Esophagus (tissue), 2 donors: ENCODE measurements around the gene PARP16. TPM values are rescaled to one million over a fixed set of nuclear protein-coding genes. Genes with fewer than 3 reads are reported as not detected.

Experiments used
- H3K27ac ChIP-seq, 2 donors: one replicate each; pipeline ENCODE4 v1.5.1; 2013; ENCODE audit warnings: low read depth in 2 of 2, mild to moderate bottlenecking in 2 of 2, inconsistent platforms in 1 of 2, low read length in 1 of 2, moderate library complexity in 1 of 2
- H3K27me3 ChIP-seq, 2 donors: one replicate each; pipeline ENCODE4 v1.6.1; 2013; ENCODE audit warnings: low read length in 2 of 2, control low read depth in 1 of 2, mild to moderate bottlenecking in 1 of 2; ENCODE audit not compliant: insufficient read depth in 2 of 2, control insufficient read depth in 1 of 2
- H3K36me3 ChIP-seq, 2 donors: one replicate each; pipeline ENCODE4 v1.6.1; 2013; ENCODE audit warnings: low read length in 1 of 2; ENCODE audit not compliant: control insufficient read depth in 2 of 2, insufficient read depth in 2 of 2
- H3K4me1 ChIP-seq, 2 donors: one replicate each; pipeline ENCODE4 v1.6.1; 2013; ENCODE audit warnings: low read length in 1 of 2; ENCODE audit not compliant: control insufficient read depth in 2 of 2, insufficient read depth in 2 of 2
- H3K4me3 ChIP-seq, 2 donors: one replicate each; pipeline ENCODE4 v1.5.1; 2013; ENCODE audit warnings: low read length in 2 of 2, mild to moderate bottlenecking in 2 of 2, low read depth in 1 of 2, moderate library complexity in 1 of 2
- H3K9me3 ChIP-seq, 2 donors: one replicate each; pipeline ENCODE4 v1.6.1; 2013; ENCODE audit warnings: mild to moderate bottlenecking in 2 of 2, low read depth in 1 of 2, low read length in 1 of 2, moderate library complexity in 1 of 2; ENCODE audit not compliant: control insufficient read depth in 2 of 2, insufficient read depth in 1 of 2
- WGBS, 2 donors: extraction: QIAGEN DNeasy Blood & Tissue Kit; methylation state at CpG; one replicate each; pipeline ENCODE4 v1.1.7; 2013; 5-methylcytosine and 5-hydroxymethylcytosine counted together
- polyA plus RNA-seq, 2 donors: library from polyadenylated mRNA; stranded (reverse); fragments of 200-250 nt; gene quantifications; one replicate each; pipeline ENCODE4 v1.2.3, GENCODE V29; 2013
- donor health status: healthy with polysubstance abuse.
- donor health status: Bipolar disorder and iron deficiency.

The PARP16 gene
- polyA plus RNA-seq, 2 donors, result 4.5 to 5.6 TPM

- H3K4me1 ChIP-seq, result no peaks in the 10 kb centered on the region
- no peaks in the 10 kb centered on the region for H3K9me3 ChIP-seq
- no peak overlapping the region for H3K4me3 ChIP-seq
- no peaks in the 10 kb centered on the region for H3K27me3 ChIP-seq
- WGBS, 2 donors, result 41 to 46% methylated on average over 3 of the region's 3 CpGs
- no peaks in the 10 kb centered on the region for H3K36me3 ChIP-seq
- H3K27ac ChIP-seq, result no peak overlapping the region
Observed at GRCh38 chr15:65311760-65312159, 25.1 kb upstream of the PARP16 start.

- no peaks in the 10 kb centered on the region for H3K36me3 ChIP-seq
- 86% methylated on average over 10 of the region's 10 CpGs for WGBS, 2 donors
- no peaks in the 10 kb centered on the region for H3K4me1 ChIP-seq
- no peak overlapping the region for H3K27ac ChIP-seq
- no peaks in the 10 kb centered on the region for H3K27me3 ChIP-seq
- H3K4me3 ChIP-seq, result no peak overlapping the region
- H3K9me3 ChIP-seq, result no peaks in the 10 kb centered on the region
Observed at GRCh38 chr15:65310431-65311137, 23.9 kb upstream of the PARP16 start.

- 83 to 86% methylated on average over 12 of the region's 12 CpGs for WGBS, 2 donors
- Histone ChIP-seq H3K9me3 (no peaks in the 10 kb centered on the region), H3K27ac (no peak overlapping the region), H3K4me3 (no peak overlapping the region), H3K36me3 (no peaks in the 10 kb centered on the region), H3K27me3 (no peaks in the 10 kb centered on the region), H3K4me1 (no peaks in the 10 kb centered on the region)
Observed at GRCh38 chr15:65309882-65310418, 23.3 kb upstream of the PARP16 start.

GRCh38 chr15:65307978-65308377 is 21.3 kb upstream of the PARP16 start:
- Histone ChIP-seq H3K27me3 (no peaks in the 10 kb centered on the region), H3K4me1 (peaks cover 0 to 3% of the 10 kb centered on the region in 2 donors), H3K27ac (no peak overlapping the region), H3K4me3 (no peak overlapping the region), H3K36me3 (no peaks in the 10 kb centered on the region), H3K9me3 (no peaks in the 10 kb centered on the region)
- 55 to 62% methylated on average over 6 of the region's 6 CpGs for WGBS, 2 donors

- no peaks in the 10 kb centered on the region for H3K36me3 ChIP-seq
- no peaks in the 10 kb centered on the region for H3K9me3 ChIP-seq
- H3K4me1 ChIP-seq, result peaks cover 0 to 3% of the 10 kb centered on the region in 2 donors
- H3K27me3 ChIP-seq, result no peaks in the 10 kb centered on the region
- H3K27ac ChIP-seq, result no peak overlapping the region
- H3K4me3 ChIP-seq, result no peak overlapping the region
Observed at GRCh38 chr15:65306551-65306950, 19.9 kb upstream of the PARP16 start.

- H3K4me3 ChIP-seq, result no peak overlapping the region
- H3K27me3 ChIP-seq, result no peaks in the 10 kb centered on the region
- H3K9me3 ChIP-seq, result no peaks in the 10 kb centered on the region
- H3K27ac ChIP-seq, result no peak overlapping the region
- H3K4me1 ChIP-seq, result peaks cover 0 to 3% of the 10 kb centered on the region in 2 donors
- WGBS, 2 donors, result 81 to 84% methylated on average over 3 of the region's 3 CpGs
- no peaks in the 10 kb centered on the region for H3K36me3 ChIP-seq
Observed at GRCh38 chr15:65305776-65306175, 19.1 kb upstream of the PARP16 start.

- 40 to 42% methylated on average over 14 of the region's 14 CpGs for WGBS, 2 donors
- Histone ChIP-seq H3K4me3 (peak overlapping the region; percentile 9 to 27), H3K9me3 (no peaks in the 10 kb centered on the region), H3K27me3 (no peaks in the 10 kb centered on the region), H3K27ac (peak overlapping the region; percentile 77 to 89), H3K4me1 (peaks cover 0 to 3% of the 10 kb centered on the region in 2 donors), H3K36me3 (no peaks in the 10 kb centered on the region)
Observed at GRCh38 chr15:65305150-65305758, 18.6 kb upstream of the PARP16 start.

- 0% methylated on average over 24 of the region's 24 CpGs for WGBS, 2 donors
Observed at GRCh38 chr15:65304381-65305149, 17.9 kb upstream of the PARP16 start, which contains the start of gene RNU5B-1. TSS of gene RNU5B-1 (plus strand) at chr15:65304677.

GRCh38 chr15:65303687-65304380 is 17.2 kb upstream of the PARP16 start:
- 2% methylated on average over 24 of the region's 24 CpGs for WGBS, 2 donors
- peaks cover 0 to 3% of the 10 kb centered on the region in 2 donors for H3K4me1 ChIP-seq
- peak overlapping the region; percentile 45 to 58 for H3K4me3 ChIP-seq
- peak overlapping the region; percentile 86 to 88 for H3K27ac ChIP-seq
- H3K9me3 ChIP-seq, result no peaks in the 10 kb centered on the region
- no peaks in the 10 kb centered on the region for H3K36me3 ChIP-seq
- no peaks in the 10 kb centered on the region for H3K27me3 ChIP-seq

More at GRCh38 chr15:65304381-65305149, 17.9 kb upstream of the PARP16 start, which contains the start of gene RNU5B-1:
- H3K4me3 ChIP-seq, result peak within 1 kb of the TSS; percentile 45 to 58
- peaks cover 0 to 3% of the 10 kb centered on the region in 2 donors for H3K4me1 ChIP-seq
- no peaks in the 10 kb centered on the region for H3K27me3 ChIP-seq
- no peaks in the 10 kb centered on the region for H3K36me3 ChIP-seq
- H3K27ac ChIP-seq, result peak within 1 kb of the TSS; percentile 88 to 89
- H3K9me3 ChIP-seq, result no peaks in the 10 kb centered on the region
